Endodermal cell (in vitro differentiated cells): ENCODE results near the gene ASTN2. TPM values are rescaled to one million over a fixed set of nuclear protein-coding genes. Genes with fewer than 3 reads are reported as not detected.

Experiments
- DNase-seq: peaks from one replicate; pipeline ENCODE4 v3.0.0-alpha.2; 2017
- H3K27ac ChIP-seq: 2 replicates; pipeline ENCODE4 v1.5.1; 2013; ENCODE audit warnings: mild to moderate bottlenecking, low read depth, low read length, moderate library complexity
- H3K27me3 ChIP-seq: 2 replicates; pipeline ENCODE4 v1.6.1; 2013; ENCODE audit warnings: mild to moderate bottlenecking, low read length, moderate library complexity; ENCODE audit not compliant: insufficient read depth, control insufficient read depth, poor library complexity, severe bottlenecking
- H3K36me3 ChIP-seq: 2 replicates; pipeline ENCODE4 v1.7.0; 2013; ENCODE audit warnings: mild to moderate bottlenecking, low read length, moderate library complexity; ENCODE audit not compliant: control insufficient read depth, insufficient read depth
- H3K4me1 ChIP-seq: one replicate; pipeline ENCODE4 v1.7.0; 2013; ENCODE audit warnings: low read length; ENCODE audit not compliant: control insufficient read depth, insufficient read depth
- H3K4me3 ChIP-seq: 2 replicates; pipeline ENCODE4 v1.5.1; 2013; ENCODE audit warnings: mild to moderate bottlenecking, low read length, moderate library complexity
- H3K9ac ChIP-seq: 2 replicates; pipeline ENCODE4 v1.6.1; 2013; ENCODE audit warnings: mild to moderate bottlenecking, low read length, moderate library complexity; ENCODE audit not compliant: poor library complexity, severe bottlenecking; ENCODE audit errors: extremely low read depth
- H3K9me3 ChIP-seq: 2 replicates; pipeline ENCODE4 v1.6.1; 2013; ENCODE audit warnings: mild to moderate bottlenecking, low read length, moderate library complexity; ENCODE audit not compliant: control insufficient read depth
- H3K27ac Mint-ChIP-seq: 2 replicates; pipeline ENCODE4 v1.8.0; 2020; ENCODE audit warnings: mixed read lengths
- H3K27me3 Mint-ChIP-seq: 2 replicates; pipeline ENCODE4 v1.8.0; 2021; ENCODE audit warnings: mild to moderate bottlenecking, mixed read lengths; ENCODE audit not compliant: insufficient read depth
- H3K36me3 Mint-ChIP-seq: 2 replicates; pipeline ENCODE4 v1.8.0; 2020; ENCODE audit warnings: low read depth, mixed read lengths
- H3K4me1 Mint-ChIP-seq: 2 replicates; pipeline ENCODE4 v1.8.0; 2020; ENCODE audit warnings: mixed read lengths
- H3K4me3 Mint-ChIP-seq: 2 replicates; pipeline ENCODE4 v1.8.0; 2020; ENCODE audit warnings: mild to moderate bottlenecking, moderate library complexity, mixed read lengths
- H3K9me3 Mint-ChIP-seq: 2 replicates; pipeline ENCODE4 v1.8.0; 2020; ENCODE audit warnings: mild to moderate bottlenecking, mixed read lengths
- WGBS, 2 experiments: methylation state at CpG; one replicate each; pipeline versions ENCODE4 v1.1.5 to v1.1.7; 2013; ENCODE audit warnings: missing lambda C conversion rate in 2 of 2, mixed read lengths in 1 of 2; ENCODE audit not compliant: insufficient coverage in 1 of 2, insufficient read length in 1 of 2; 5-methylcytosine and 5-hydroxymethylcytosine counted together
- total RNA-seq, 2 donors: library from RNA; stranded (reverse); fragmentation: NEBNext Ultra II Directional in 1 of 2; extraction: Animal tissue kit (Norgen Biotek cat#: 25700) in 1 of 2; gene quantifications; 2 replicates in 1 of 2; 3 replicates in 1 of 2; pipeline ENCODE4 v1.2.1, GENCODE V29; 2021
- TF ChIP-seq, protein P1 (sequence below): fragments of 200-600 bp; sonication (generic); conservative IDR thresholded peaks from 2 replicates; pipeline ENCODE4 v1.5.0; 2021; ENCODE audit warnings: antibody characterized with exemption, mild to moderate bottlenecking

Gene ASTN2
- total RNA-seq, 2 donors from 2014 or later, result 8.9 to 10.4 TPM

DNA sequence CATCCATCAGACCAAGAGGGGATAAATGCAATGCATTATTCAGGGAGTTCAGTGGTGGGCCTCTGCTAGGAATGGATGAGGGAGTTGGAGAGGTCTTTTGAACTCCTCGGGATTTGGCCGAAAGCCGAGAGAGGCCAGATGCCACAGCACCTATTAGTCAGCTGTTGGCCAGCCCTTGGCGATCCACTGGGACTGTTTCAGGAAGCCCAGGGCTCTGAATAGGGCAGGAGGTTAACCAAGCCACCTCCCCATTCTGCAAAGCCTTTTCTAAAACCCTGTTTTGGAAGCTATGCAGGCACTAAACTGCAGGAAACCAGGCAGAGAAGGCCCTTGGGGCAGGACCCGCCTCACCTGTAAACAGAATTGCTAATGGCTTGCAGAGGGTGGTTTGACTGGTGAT lies 37.8 kb downstream of the ASTN2 start:
- DNase-seq, result peak; percentile 73
- 80 to 86% methylated on average over 3 to 5 of the region's 5 CpGs for WGBS, 2 experiments
- no peaks in the 10 kb centered on the region for H3K36me3 Mint-ChIP-seq
- H3K9ac ChIP-seq, result no peak overlapping the region
- peaks cover 19% of the 10 kb centered on the region for H3K4me1 Mint-ChIP-seq
- H3K4me3 Mint-ChIP-seq, result no peak overlapping the region
- no peak overlapping the region for H3K27ac ChIP-seq
- H3K27me3 ChIP-seq, result peaks cover 9% of the 10 kb centered on the region
- H3K4me3 ChIP-seq, result no peak overlapping the region
- no peaks in the 10 kb centered on the region for H3K9me3 ChIP-seq
- peaks cover 6% of the 10 kb centered on the region for H3K4me1 ChIP-seq
- H3K27me3 Mint-ChIP-seq, result peaks cover 3% of the 10 kb centered on the region
- H3K36me3 ChIP-seq, result no peaks in the 10 kb centered on the region
- H3K27ac Mint-ChIP-seq, result no peak overlapping the region
- H3K9me3 Mint-ChIP-seq, result no peaks in the 10 kb centered on the region
- TF ChIP-seq, protein P1, sequence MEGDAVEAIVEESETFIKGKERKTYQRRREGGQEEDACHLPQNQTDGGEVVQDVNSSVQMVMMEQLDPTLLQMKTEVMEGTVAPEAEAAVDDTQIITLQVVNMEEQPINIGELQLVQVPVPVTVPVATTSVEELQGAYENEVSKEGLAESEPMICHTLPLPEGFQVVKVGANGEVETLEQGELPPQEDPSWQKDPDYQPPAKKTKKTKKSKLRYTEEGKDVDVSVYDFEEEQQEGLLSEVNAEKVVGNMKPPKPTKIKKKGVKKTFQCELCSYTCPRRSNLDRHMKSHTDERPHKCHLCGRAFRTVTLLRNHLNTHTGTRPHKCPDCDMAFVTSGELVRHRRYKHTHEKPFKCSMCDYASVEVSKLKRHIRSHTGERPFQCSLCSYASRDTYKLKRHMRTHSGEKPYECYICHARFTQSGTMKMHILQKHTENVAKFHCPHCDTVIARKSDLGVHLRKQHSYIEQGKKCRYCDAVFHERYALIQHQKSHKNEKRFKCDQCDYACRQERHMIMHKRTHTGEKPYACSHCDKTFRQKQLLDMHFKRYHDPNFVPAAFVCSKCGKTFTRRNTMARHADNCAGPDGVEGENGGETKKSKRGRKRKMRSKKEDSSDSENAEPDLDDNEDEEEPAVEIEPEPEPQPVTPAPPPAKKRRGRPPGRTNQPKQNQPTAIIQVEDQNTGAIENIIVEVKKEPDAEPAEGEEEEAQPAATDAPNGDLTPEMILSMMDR, result no peak

- TF ChIP-seq, protein P1, result peak; percentile 25
- Histone ChIP-seq H3K9me3 (no peaks in the 10 kb centered on the region), H3K4me3 (no peak overlapping the region), H3K36me3 (no peaks in the 10 kb centered on the region), H3K4me1 (peaks cover 6% of the 10 kb centered on the region), H3K27me3 (peaks cover 9% of the 10 kb centered on the region), H3K9ac (no peak overlapping the region), H3K27ac (no peak overlapping the region)
- no peak for DNase-seq
- H3K36me3 Mint-ChIP-seq, result no peaks in the 10 kb centered on the region
- peaks cover 3% of the 10 kb centered on the region for H3K27me3 Mint-ChIP-seq
- no peak overlapping the region for H3K4me3 Mint-ChIP-seq
- 98 to 100% methylated on average over 1 of the region's 1 CpG for WGBS, 2 experiments
- H3K9me3 Mint-ChIP-seq, result no peaks in the 10 kb centered on the region
- H3K4me1 Mint-ChIP-seq, result peaks cover 20% of the 10 kb centered on the region
- no peak overlapping the region for H3K27ac Mint-ChIP-seq
These were observed 38.9 kb downstream of the ASTN2 start for GRCh38 chr9:117375956-117376355.

- H3K4me3 ChIP-seq, result no peak overlapping the region
- 76% methylated on average over 3 of the region's 4 CpGs; no CpG with 5 or more reads in 1 of the 2 experiments for WGBS, 2 experiments
- peaks cover 3% of the 10 kb centered on the region for H3K27me3 Mint-ChIP-seq
- no peak overlapping the region for H3K27ac ChIP-seq
- H3K4me1 ChIP-seq, result peaks cover 6% of the 10 kb centered on the region
- H3K36me3 ChIP-seq, result no peaks in the 10 kb centered on the region
- no peaks in the 10 kb centered on the region for H3K36me3 Mint-ChIP-seq
- H3K4me3 Mint-ChIP-seq, result no peak overlapping the region
- no peak for DNase-seq
- H3K27ac Mint-ChIP-seq, result no peak overlapping the region
- no peak overlapping the region for H3K9ac ChIP-seq
- peaks cover 25% of the 10 kb centered on the region for H3K4me1 Mint-ChIP-seq
- H3K9me3 Mint-ChIP-seq, result no peaks in the 10 kb centered on the region
- TF ChIP-seq, protein P1, result no peak
- no peaks in the 10 kb centered on the region for H3K9me3 ChIP-seq
- H3K27me3 ChIP-seq, result peaks cover 9% of the 10 kb centered on the region
These were observed 40.7 kb downstream of the ASTN2 start for GRCh38 chr9:117374076-117374725.
